ENCODE data around the gene UBE2H.

UBE2H gene

GRCh38 chr7:129845178-129845971 lies 107.4 kb downstream of the UBE2H start:
- peaks cover 9% of the 10 kb centered on the region for H4K20me1 ChIP-seq (ENCODE audit: insufficient read depth, low read length, poor library complexity, severe bottlenecking)
- no peaks in the 10 kb centered on the region for H3K79me2 ChIP-seq (ENCODE audit: insufficient read depth, low read length)
- peaks cover 4% of the 10 kb centered on the region; the same call in 1 of the 2 replicates for H3F3A ChIP-seq (ENCODE audit: low read depth)
- H3K9ac ChIP-seq (ENCODE audit: low read depth, low read length, poor library complexity, severe bottlenecking) = no peak overlapping the region
- H3K36me3 ChIP-seq (ENCODE audit: insufficient read depth, low read length) = no peaks in the 10 kb centered on the region
- TF ChIP-seq CTCF (conservative IDR thresholded peaks at IDR 0.05; ENCODE audit: low read length) = no peak
- H3K9me3 ChIP-seq (ENCODE audit: insufficient read depth, low read depth, low read length) = no peaks in the 10 kb centered on the region
- no peaks in the 10 kb centered on the region for H3K27me3 ChIP-seq (ENCODE audit: insufficient read depth, low read length, poor library complexity, severe bottlenecking)
- no peak overlapping the region for H2AFZ ChIP-seq (ENCODE audit: low read length)
- peaks cover 45% of the 10 kb centered on the region for H3K4me1 ChIP-seq (ENCODE audit: insufficient read depth, low read length, poor library complexity, severe bottlenecking)
- H3K4me2 ChIP-seq (ENCODE audit: low read depth, low read length, poor library complexity, severe bottlenecking) = no peak overlapping the region
- no peaks in the 10 kb centered on the region for H3K9me2 ChIP-seq (replicated peaks; ENCODE audit: low read depth, low read length)
- H3K4me3 ChIP-seq (ENCODE audit: low read length, poor library complexity, severe bottlenecking) = no peak overlapping the region

- no peak overlapping the region for H3K9ac ChIP-seq (ENCODE audit: low read depth, low read length, poor library complexity, severe bottlenecking)
- no peaks in the 10 kb centered on the region for H3K36me3 ChIP-seq (ENCODE audit: insufficient read depth, low read length)
- no peaks in the 10 kb centered on the region for H3K79me2 ChIP-seq (ENCODE audit: insufficient read depth, low read length)
- peaks cover 45% of the 10 kb centered on the region for H3K4me1 ChIP-seq (ENCODE audit: insufficient read depth, low read length, poor library complexity, severe bottlenecking)
- H2AFZ ChIP-seq (ENCODE audit: low read length) = no peak overlapping the region
- H3K4me3 ChIP-seq (ENCODE audit: low read length, poor library complexity, severe bottlenecking) = peak overlapping the region; percentile 13
- H3K9me3 ChIP-seq (ENCODE audit: insufficient read depth, low read depth, low read length) = no peaks in the 10 kb centered on the region
- peaks cover 6% of the 10 kb centered on the region; the same call in 1 of the 2 replicates for H3F3A ChIP-seq (ENCODE audit: low read depth)
- H3K9me2 ChIP-seq (replicated peaks; ENCODE audit: low read depth, low read length) = no peaks in the 10 kb centered on the region
- no peaks in the 10 kb centered on the region for H3K27me3 ChIP-seq (ENCODE audit: insufficient read depth, low read length, poor library complexity, severe bottlenecking)
- TF ChIP-seq CTCF (conservative IDR thresholded peaks at IDR 0.05; ENCODE audit: low read length) (no peak), EZH2phosphoT487 (IDR thresholded peaks at IDR 0.05; ENCODE audit: borderline replicate concordance) (no peak)
- H3K4me2 ChIP-seq (ENCODE audit: low read depth, low read length, poor library complexity, severe bottlenecking) = peak overlapping the region; percentile 60
- H4K20me1 ChIP-seq (ENCODE audit: insufficient read depth, low read length, poor library complexity, severe bottlenecking) = peaks cover 9% of the 10 kb centered on the region
These were observed 108.6 kb downstream of the UBE2H start for GRCh38 chr7:129843978-129844840.

DNA sequence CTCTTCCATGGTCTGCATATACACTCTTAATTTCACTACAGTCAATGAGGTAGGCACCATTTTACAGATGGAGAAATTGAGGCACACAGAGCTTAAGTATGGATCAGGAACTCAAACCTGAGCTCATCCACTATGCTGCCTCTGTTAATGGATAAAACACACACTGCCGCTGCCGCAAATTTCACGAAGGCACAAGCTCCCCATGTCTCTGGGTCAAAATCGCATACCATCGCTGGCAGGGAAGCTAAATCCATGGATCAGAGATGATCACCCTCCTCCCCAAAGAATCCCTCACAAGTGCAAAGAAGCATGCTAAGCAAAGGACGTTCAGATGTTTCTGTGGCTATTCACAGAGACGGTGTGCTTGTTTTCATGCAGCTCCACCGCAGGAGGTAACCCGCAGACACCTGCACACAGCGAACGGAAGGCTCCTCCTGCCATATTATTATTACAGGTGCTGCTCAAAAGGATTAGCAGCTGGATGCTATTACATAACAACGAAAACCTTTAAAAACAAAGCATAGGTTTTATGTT lies 109.3 kb downstream of the UBE2H start:
- peak overlapping the region; percentile 13 for H3K4me3 ChIP-seq (ENCODE audit: low read length, poor library complexity, severe bottlenecking)
- peaks cover 45% of the 10 kb centered on the region for H3K4me1 ChIP-seq (ENCODE audit: insufficient read depth, low read length, poor library complexity, severe bottlenecking)
- no peaks in the 10 kb centered on the region for H3K9me3 ChIP-seq (ENCODE audit: insufficient read depth, low read depth, low read length)
- no peaks in the 10 kb centered on the region for H3K9me2 ChIP-seq (replicated peaks; ENCODE audit: low read depth, low read length)
- H3K4me2 ChIP-seq (ENCODE audit: low read depth, low read length, poor library complexity, severe bottlenecking) = peak overlapping the region; percentile 60
- H2AFZ ChIP-seq (ENCODE audit: low read length) = no peak overlapping the region
- no peaks in the 10 kb centered on the region for H3K27me3 ChIP-seq (ENCODE audit: insufficient read depth, low read length, poor library complexity, severe bottlenecking)
- H3F3A ChIP-seq (ENCODE audit: low read depth) = peaks cover 6% of the 10 kb centered on the region; the same call in 1 of the 2 replicates
- no peak overlapping the region for H3K9ac ChIP-seq (ENCODE audit: low read depth, low read length, poor library complexity, severe bottlenecking)
- TF ChIP-seq CTCF (conservative IDR thresholded peaks at IDR 0.05; ENCODE audit: low read length) (no peak), EZH2phosphoT487 (IDR thresholded peaks at IDR 0.05; ENCODE audit: borderline replicate concordance) (no peak)
- H4K20me1 ChIP-seq (ENCODE audit: insufficient read depth, low read length, poor library complexity, severe bottlenecking) = peaks cover 9% of the 10 kb centered on the region
- no peaks in the 10 kb centered on the region for H3K79me2 ChIP-seq (ENCODE audit: insufficient read depth, low read length)
- H3K36me3 ChIP-seq (ENCODE audit: insufficient read depth, low read length) = no peaks in the 10 kb centered on the region

Measured in Loucy (cell line).